Mononuclear cell (primary cell): ENCODE results near the gene EBF4. TPM values are rescaled to one million over a fixed set of nuclear protein-coding genes. Genes with fewer than 3 reads are reported as not detected.
"Not testable (repeated sequence)": the region's sequence is repeated elsewhere in the genome, so short reads cannot be mapped to it uniquely, and the experiment has no call there.

Source experiments
- H3K27me3 ChIP-seq: 2 replicates; pipeline ENCODE4 v1.6.0; 2011; ENCODE audit warnings: low read length, control low read depth; ENCODE audit not compliant: insufficient read depth
- H3K4me1 ChIP-seq: 2 replicates; pipeline ENCODE4 v1.5.1; 2011; ENCODE audit warnings: mild to moderate bottlenecking, low read length, control low read depth; ENCODE audit not compliant: insufficient read depth
- H3K4me3 ChIP-seq: 2 replicates; pipeline ENCODE4 v1.5.1; 2011; ENCODE audit warnings: mild to moderate bottlenecking, low read length, moderate library complexity
- H3K9me3 ChIP-seq: 2 replicates; pipeline ENCODE4 v1.5.1; 2011; ENCODE audit warnings: low read depth, mild to moderate bottlenecking, control low read depth, low read length
- total RNA-seq: library from RNA; depleted of rRNA; stranded (reverse); fragments of >200 nt; gene quantifications from one replicate; pipeline ENCODE4 v1.2.3, GENCODE V29; 2012

Gene EBF4
- total RNA-seq, 1 donor, result 0.63 TPM

DNA sequence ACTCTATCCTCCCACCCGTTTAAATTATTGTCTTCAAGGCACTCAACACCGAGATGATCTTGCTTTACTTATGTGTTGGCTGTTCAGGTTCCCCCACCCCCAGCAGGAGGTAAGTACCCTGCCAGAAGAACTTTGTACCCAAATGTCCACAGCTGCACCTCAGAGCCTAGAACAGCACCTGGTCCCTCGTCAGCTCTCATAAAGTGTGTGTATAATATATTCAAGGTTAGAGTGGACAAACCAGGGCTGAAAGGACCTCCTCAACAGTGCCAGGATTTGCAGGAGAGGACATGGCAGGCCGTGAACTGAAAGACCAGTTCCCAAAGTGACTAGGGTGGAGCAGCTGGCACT lies 113.7 kb downstream of the EBF4 start:
- H3K27me3 ChIP-seq, result peaks cover 33% of the 10 kb centered on the region

DNA sequence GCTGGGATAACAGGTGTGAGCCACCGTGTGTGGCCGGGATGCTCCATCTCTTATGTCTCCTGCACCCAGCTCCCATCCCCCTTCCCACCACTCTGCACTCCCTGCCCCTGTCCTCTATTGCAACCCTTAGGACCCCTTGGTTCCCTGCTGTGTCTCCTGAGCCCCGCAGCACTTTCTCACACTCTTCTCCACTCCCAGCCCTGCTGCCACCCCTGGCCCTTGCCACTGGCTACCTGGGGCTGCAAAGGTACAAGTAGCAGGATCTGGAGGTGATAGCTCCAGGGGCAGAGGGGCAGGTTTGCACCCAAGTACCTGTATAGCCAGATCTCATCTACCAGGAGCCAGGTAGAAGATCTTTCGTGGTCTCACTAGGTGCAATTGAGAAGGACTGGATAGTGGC lies 114.4 kb downstream of the EBF4 start:
- Histone ChIP-seq H3K9me3 (no peaks in the 10 kb centered on the region), H3K27me3 (peaks cover 29% of the 10 kb centered on the region), H3K4me3 (no peak overlapping the region), H3K4me1 (no peaks in the 10 kb centered on the region)

More for the DNA sequence above, 113.7 kb downstream of the EBF4 start:
- Histone ChIP-seq H3K9me3 (no peaks in the 10 kb centered on the region), H3K4me1 (peaks cover 3% of the 10 kb centered on the region), H3K4me3 (no peak overlapping the region)

DNA sequence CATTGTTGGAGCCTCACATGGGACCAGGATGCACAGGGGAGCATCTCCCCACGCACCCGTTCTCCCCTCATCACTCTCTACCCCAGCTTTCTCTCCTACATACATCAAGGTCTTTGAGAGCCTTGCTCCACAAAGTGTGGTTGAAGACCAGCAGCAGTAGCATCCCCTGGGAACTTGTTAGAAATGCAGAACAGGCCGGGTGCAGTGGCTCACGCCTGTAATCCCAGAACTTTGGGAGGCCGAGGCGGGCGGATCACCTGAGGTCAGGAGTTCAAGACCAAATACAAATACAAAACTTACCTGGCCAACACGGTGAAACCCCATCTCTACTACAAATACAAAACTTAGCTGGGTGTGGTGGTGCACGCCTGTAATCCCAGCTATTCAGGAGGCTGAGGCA lies 115.3 kb downstream of the EBF4 start:
- not testable (repeated sequence) for H3K4me3 ChIP-seq, H3K4me1 ChIP-seq, H3K9me3 ChIP-seq
- peaks cover 29% of the 10 kb centered on the region for H3K27me3 ChIP-seq

DNA sequence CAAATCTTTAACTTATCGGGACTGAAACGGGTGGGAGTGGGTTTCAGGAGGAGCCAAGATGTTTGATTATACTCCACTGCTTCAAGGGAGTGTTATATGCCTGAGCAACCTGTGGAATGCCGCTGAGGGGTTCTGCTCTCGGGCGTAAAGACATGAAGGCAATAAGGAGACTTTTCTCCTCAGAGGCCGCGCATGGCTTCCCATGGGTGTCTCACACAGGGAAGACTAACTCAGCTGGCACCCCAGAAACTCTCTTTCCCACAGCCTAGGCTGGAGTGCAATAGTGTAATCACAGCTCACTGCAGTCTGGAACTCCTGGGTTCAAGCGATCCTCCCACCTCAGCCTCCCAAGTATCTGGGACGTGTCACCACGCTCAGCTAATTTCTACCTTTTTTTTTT lies 117.1 kb downstream of the EBF4 start:
- peaks cover 19% of the 10 kb centered on the region for H3K27me3 ChIP-seq
- no peaks in the 10 kb centered on the region for H3K9me3 ChIP-seq
- no peaks in the 10 kb centered on the region for H3K4me1 ChIP-seq
- no peak overlapping the region for H3K4me3 ChIP-seq

Other genes with a start within 250 kb of the EBF4 start
- 144 TPM for gene SNRPB, start 222.0 kb upstream of the EBF4 start, total RNA-seq
- gene ZNF343, start 183.9 kb upstream of the EBF4 start, total RNA-seq, result 3.1 TPM
- gene TMC2, start 156.2 kb upstream of the EBF4 start, total RNA-seq, result not detected
- gene NOP56, start 40.1 kb upstream of the EBF4 start, total RNA-seq, result 109 TPM
- gene IDH3B, start 28.6 kb upstream of the EBF4 start, total RNA-seq, result 103 TPM
- gene CPXM1, start 107.8 kb downstream of the EBF4 start, total RNA-seq, result 0.10 TPM
- gene C20orf141, start 122.2 kb downstream of the EBF4 start, total RNA-seq, result not detected
- gene TMEM239, start 123.6 kb downstream of the EBF4 start, total RNA-seq, result not detected
- gene PCED1A, start 147.9 kb downstream of the EBF4 start, total RNA-seq, result 30.0 TPM
- 16.6 TPM for gene VPS16, start 148.0 kb downstream of the EBF4 start, total RNA-seq
- gene PTPRA, start 180.7 kb downstream of the EBF4 start, total RNA-seq, result 148 TPM